Left ventricle myocardium inferior (tissue), 1 donor: ENCODE measurements around the gene CDYL2. TPM values are rescaled to one million over a fixed set of nuclear protein-coding genes. Genes with fewer than 3 reads are reported as not detected.

Source experiments
- DNase-seq: peaks from one replicate; pipeline ENCODE4 v3.0.0-alpha.2; 2020
- H3K27ac ChIP-seq: fragments of 200-600 bp; replicated peaks from 2 replicates; pipeline ENCODE4 v1.8.0; 2021
- H3K27me3 ChIP-seq: fragments of 200-600 bp; 2 replicates; pipeline ENCODE4 v1.8.0; 2021; ENCODE audit warnings: low read depth
- H3K36me3 ChIP-seq: fragments of 200-600 bp; 2 replicates; pipeline ENCODE4 v1.8.0; 2021
- H3K4me1 ChIP-seq: fragments of 200-600 bp; 2 replicates; pipeline ENCODE4 v1.8.0; 2021
- H3K4me3 ChIP-seq: fragments of 200-600 bp; 2 replicates; pipeline ENCODE4 v1.8.0; 2021; ENCODE audit warnings: mild to moderate bottlenecking, moderate library complexity
- H3K9me3 ChIP-seq: fragments of 200-600 bp; replicated peaks from 2 replicates; pipeline ENCODE4 v1.8.0; 2021
- intact Hi-C: fragments of 100-400 bp; cut with micrococcal nuclease; formaldehyde crosslinking; loops from one replicate; pipeline ENCODE4 v1.11.0; 2022
- total RNA-seq: library from RNA; stranded (reverse); fragmentation: NEBNext Ultra II Directional; extraction: Animal tissue kit (Norgen Biotek cat#: 25700); gene quantifications from one replicate; pipeline ENCODE4 v1.2.1, GENCODE V29; 2021
- TF ChIP-seq, protein P1 (sequence below): fragments of 200-600 bp; IDR thresholded peaks from 2 replicates; pipeline ENCODE4 v1.8.0; 2021; ENCODE audit warnings: antibody characterized with exemption, mild to moderate bottlenecking, borderline replicate concordance
- donor health status: DM: no; HTN: yes; CAD: no; lungs with severe emphysema.

CDYL2 gene
- total RNA-seq, 1 donor from 2014 or later: 3.2 TPM

DNA sequence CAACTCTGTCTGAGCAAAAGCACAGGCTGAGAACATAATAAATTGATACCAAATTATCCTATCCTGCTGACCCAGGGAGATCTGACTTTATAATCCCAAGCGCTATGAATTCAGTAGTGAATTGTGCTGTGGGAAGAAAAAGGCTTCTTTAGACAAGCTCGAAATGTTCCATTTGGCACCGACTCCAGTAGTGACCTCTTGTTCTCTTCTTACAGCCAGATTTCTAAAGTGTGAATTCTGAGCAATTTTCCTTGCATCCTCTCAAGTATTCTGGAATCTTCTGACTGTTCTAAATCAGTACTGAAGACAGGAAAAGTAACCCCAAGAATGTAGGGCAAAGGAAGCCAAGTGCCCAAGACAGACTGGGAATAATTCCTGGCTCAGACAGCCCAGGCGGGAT is 58.2 kb downstream of the CDYL2 start:
- no peak overlapping the region for H3K27ac ChIP-seq
- intact Hi-C loops: no loop called here
- H3K27me3 ChIP-seq: no peaks in the 10 kb centered on the region
- no peaks in the 10 kb centered on the region for H3K36me3 ChIP-seq
- TF ChIP-seq, protein P1, sequence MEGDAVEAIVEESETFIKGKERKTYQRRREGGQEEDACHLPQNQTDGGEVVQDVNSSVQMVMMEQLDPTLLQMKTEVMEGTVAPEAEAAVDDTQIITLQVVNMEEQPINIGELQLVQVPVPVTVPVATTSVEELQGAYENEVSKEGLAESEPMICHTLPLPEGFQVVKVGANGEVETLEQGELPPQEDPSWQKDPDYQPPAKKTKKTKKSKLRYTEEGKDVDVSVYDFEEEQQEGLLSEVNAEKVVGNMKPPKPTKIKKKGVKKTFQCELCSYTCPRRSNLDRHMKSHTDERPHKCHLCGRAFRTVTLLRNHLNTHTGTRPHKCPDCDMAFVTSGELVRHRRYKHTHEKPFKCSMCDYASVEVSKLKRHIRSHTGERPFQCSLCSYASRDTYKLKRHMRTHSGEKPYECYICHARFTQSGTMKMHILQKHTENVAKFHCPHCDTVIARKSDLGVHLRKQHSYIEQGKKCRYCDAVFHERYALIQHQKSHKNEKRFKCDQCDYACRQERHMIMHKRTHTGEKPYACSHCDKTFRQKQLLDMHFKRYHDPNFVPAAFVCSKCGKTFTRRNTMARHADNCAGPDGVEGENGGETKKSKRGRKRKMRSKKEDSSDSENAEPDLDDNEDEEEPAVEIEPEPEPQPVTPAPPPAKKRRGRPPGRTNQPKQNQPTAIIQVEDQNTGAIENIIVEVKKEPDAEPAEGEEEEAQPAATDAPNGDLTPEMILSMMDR: no peak
- H3K4me1 ChIP-seq: no peaks in the 10 kb centered on the region
- no peak for DNase-seq
- H3K9me3 ChIP-seq: peaks cover 5% of the 10 kb centered on the region
- H3K4me3 ChIP-seq: no peak overlapping the region

GRCh38 chr16:80744856-80745255 is 59.5 kb downstream of the CDYL2 start:
- no peak for DNase-seq
- no peak overlapping the region for H3K27ac ChIP-seq
- no peaks in the 10 kb centered on the region for H3K27me3 ChIP-seq
- no peaks in the 10 kb centered on the region for H3K36me3 ChIP-seq
- TF ChIP-seq, protein P1: no peak
- H3K9me3 ChIP-seq: peaks cover 19% of the 10 kb centered on the region
- intact Hi-C loops: no loop called here
- H3K4me1 ChIP-seq: no peaks in the 10 kb centered on the region
- H3K4me3 ChIP-seq: no peak overlapping the region

GRCh38 chr16:80743772-80744171 is 60.6 kb downstream of the CDYL2 start:
- no peak overlapping the region for H3K27ac ChIP-seq
- no peak for DNase-seq
- H3K27me3 ChIP-seq: no peaks in the 10 kb centered on the region
- intact Hi-C loops: no loop called here
- H3K36me3 ChIP-seq: no peaks in the 10 kb centered on the region
- TF ChIP-seq, protein P1: no peak
- H3K4me3 ChIP-seq: no peak overlapping the region
- peaks cover 23% of the 10 kb centered on the region for H3K9me3 ChIP-seq
- no peaks in the 10 kb centered on the region for H3K4me1 ChIP-seq

GRCh38 chr16:80743273-80743672 is 61.1 kb downstream of the CDYL2 start:
- peaks cover 27% of the 10 kb centered on the region for H3K9me3 ChIP-seq
- no peaks in the 10 kb centered on the region for H3K36me3 ChIP-seq
- TF ChIP-seq, protein P1: no peak
- no peak overlapping the region for H3K4me3 ChIP-seq
- H3K4me1 ChIP-seq: no peaks in the 10 kb centered on the region
- H3K27ac ChIP-seq: no peak overlapping the region
- H3K27me3 ChIP-seq: no peaks in the 10 kb centered on the region
- intact Hi-C loops: no loop called here
- no peak for DNase-seq

GRCh38 chr16:80742331-80742730 is 62.1 kb downstream of the CDYL2 start:
- Histone ChIP-seq H3K4me1 (no peaks in the 10 kb centered on the region), H3K9me3 (peaks cover 30% of the 10 kb centered on the region), H3K36me3 (no peaks in the 10 kb centered on the region), H3K27ac (no peak overlapping the region), H3K27me3 (no peaks in the 10 kb centered on the region), H3K4me3 (no peak overlapping the region)
- intact Hi-C loops: no loop called here
- TF ChIP-seq, protein P1: no peak
- DNase-seq: no peak

DNA sequence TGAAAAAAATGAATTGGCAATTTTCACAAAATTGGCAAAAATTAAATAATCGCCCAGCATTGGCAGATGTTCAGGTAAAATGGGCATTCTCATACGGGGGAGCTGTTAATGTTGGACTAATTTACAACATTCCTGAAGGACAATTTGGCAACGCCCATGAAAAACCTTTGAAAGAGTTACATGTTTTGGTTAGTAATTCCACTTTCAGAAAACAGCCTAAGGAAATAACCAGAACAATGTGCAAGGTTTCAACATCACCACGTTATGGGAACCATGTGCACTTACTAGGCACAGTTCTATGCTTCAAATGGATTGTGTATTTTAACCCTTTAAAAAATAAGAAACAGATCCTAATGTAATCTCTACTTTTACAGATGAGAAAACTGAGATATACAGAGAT is 62.7 kb downstream of the CDYL2 start:
- H3K9me3 ChIP-seq: peaks cover 30% of the 10 kb centered on the region
- H3K27ac ChIP-seq: no peak overlapping the region
- no peaks in the 10 kb centered on the region for H3K4me1 ChIP-seq
- H3K27me3 ChIP-seq: no peaks in the 10 kb centered on the region
- H3K36me3 ChIP-seq: no peaks in the 10 kb centered on the region
- intact Hi-C loops: no loop called here
- no peak overlapping the region for H3K4me3 ChIP-seq
- TF ChIP-seq, protein P1: no peak
- no peak for DNase-seq
